DOHH2 (cell line): ENCODE measurements around the gene MGLL.

Source experiments
- H3F3A ChIP-seq: fragments of 200-600 bp; sonication (generic), shearing (Covaris generic); 2 replicates; pipeline ENCODE4 v1.6.0; 2016; ENCODE audit warnings: antibody characterized with exemption, mild to moderate bottlenecking; ENCODE audit not compliant: control insufficient read depth, insufficient read depth
- H3K27ac ChIP-seq: fragments of 200-600 bp; sonication (generic); 2 replicates; pipeline ENCODE4 v1.5.1; 2014; ENCODE audit warnings: low read depth, mild to moderate bottlenecking, low read length, moderate library complexity
- H3K27me3 ChIP-seq: fragments of 200-600 bp; sonication (generic); 2 replicates; pipeline ENCODE4 v1.6.1; 2014; ENCODE audit warnings: mild to moderate bottlenecking, low read length, mixed read lengths; ENCODE audit not compliant: control insufficient read depth
- H3K36me3 ChIP-seq: fragments of 200-600 bp; sonication (generic); 2 replicates; pipeline ENCODE4 v1.6.1; 2014; ENCODE audit warnings: mild to moderate bottlenecking, low read length, moderate library complexity, mixed read lengths; ENCODE audit not compliant: control insufficient read depth
- H3K4me1 ChIP-seq: fragments of 200-600 bp; sonication (generic); 2 replicates; pipeline ENCODE4 v1.6.1; 2014; ENCODE audit warnings: mild to moderate bottlenecking, low read length, mixed read lengths; ENCODE audit not compliant: control insufficient read depth
- H3K4me2 ChIP-seq: fragments of 200-600 bp; sonication (generic); 2 replicates; pipeline ENCODE4 v1.6.0; 2014; ENCODE audit warnings: mild to moderate bottlenecking, low read length, moderate library complexity
- H3K4me3 ChIP-seq: fragments of 200-600 bp; sonication (generic); 2 replicates; pipeline ENCODE4 v1.5.1; 2014; ENCODE audit warnings: mild to moderate bottlenecking, low read length, mixed read lengths
- H3K79me2 ChIP-seq: fragments of 200-600 bp; sonication (generic); 2 replicates; pipeline ENCODE4 v1.6.1; 2014; ENCODE audit warnings: mild to moderate bottlenecking, low read length, mixed read lengths; ENCODE audit not compliant: control insufficient read depth
- H3K9me2 ChIP-seq: fragments of 200-600 bp; sonication (generic); replicated peaks from 2 replicates; pipeline ENCODE4 v1.6.1; 2014; ENCODE audit warnings: mild to moderate bottlenecking, low read length, mixed read lengths; ENCODE audit not compliant: control insufficient read depth
- H3K9me3 ChIP-seq: fragments of 200-600 bp; sonication (generic); 2 replicates; pipeline ENCODE4 v1.6.1; 2014; ENCODE audit warnings: antibody characterized with exemption, low read length, mixed read lengths; ENCODE audit not compliant: control insufficient read depth, insufficient read depth
- H4K20me1 ChIP-seq: fragments of 200-600 bp; sonication (generic); 2 replicates; pipeline ENCODE4 v1.6.0; 2014; ENCODE audit warnings: low read depth, mild to moderate bottlenecking, antibody characterized with exemption, low read length, moderate library complexity; ENCODE audit not compliant: control insufficient read depth, insufficient read depth
- EZH2phosphoT487 ChIP-seq: fragments of 200-600 bp; sonication (generic); IDR thresholded peaks from 2 replicates; pipeline ENCODE4 v1.6.1; 2017; ENCODE audit warnings: borderline replicate concordance, mild to moderate bottlenecking, antibody characterized with exemption, low read length, moderate library complexity, mixed read lengths
- TF ChIP-seq, protein P1 (sequence below): fragments of 200-600 bp; sonication (generic); IDR thresholded peaks from one replicate; pipeline ENCODE4 v1.5.1; 2014; ENCODE audit warnings: antibody characterized with exemption, mild to moderate bottlenecking, low read depth, low read length; ENCODE audit not compliant: poor library complexity, severe bottlenecking

MGLL gene

DNA sequence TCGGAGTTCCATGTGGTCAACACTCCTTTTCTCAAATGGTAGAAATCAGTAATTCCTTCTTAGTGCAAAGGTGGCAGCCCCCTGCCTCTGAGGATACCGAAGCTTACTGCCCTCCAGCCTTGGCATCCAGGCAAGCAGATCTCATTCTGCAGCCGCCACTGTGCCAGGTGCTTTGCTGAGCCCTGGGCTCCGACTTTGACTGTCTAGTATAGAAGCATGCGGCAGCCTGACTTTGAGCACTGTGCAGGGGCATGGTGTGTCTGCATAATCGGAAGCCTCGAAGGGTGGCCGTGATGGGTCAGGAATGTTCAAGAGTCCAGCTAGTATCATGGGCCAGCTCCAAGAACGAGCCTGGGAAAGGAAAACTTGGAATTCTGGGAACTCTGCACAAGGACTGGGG lies 109.9 kb downstream of the MGLL start:
- Histone ChIP-seq H3K27ac (no peak overlapping the region), H4K20me1 (no peaks in the 10 kb centered on the region), H3F3A (no peaks in the 10 kb centered on the region), H3K4me2 (no peak overlapping the region), H3K9me2 (no peaks in the 10 kb centered on the region), H3K4me1 (no peaks in the 10 kb centered on the region), H3K79me2 (no peaks in the 10 kb centered on the region), H3K9me3 (no peaks in the 10 kb centered on the region), H3K27me3 (no peaks in the 10 kb centered on the region; the same call in 1 of the 2 replicates), H3K36me3 (no peaks in the 10 kb centered on the region), H3K4me3 (no peak overlapping the region)
- no peak for TF ChIP-seq EZH2phosphoT487

DNA sequence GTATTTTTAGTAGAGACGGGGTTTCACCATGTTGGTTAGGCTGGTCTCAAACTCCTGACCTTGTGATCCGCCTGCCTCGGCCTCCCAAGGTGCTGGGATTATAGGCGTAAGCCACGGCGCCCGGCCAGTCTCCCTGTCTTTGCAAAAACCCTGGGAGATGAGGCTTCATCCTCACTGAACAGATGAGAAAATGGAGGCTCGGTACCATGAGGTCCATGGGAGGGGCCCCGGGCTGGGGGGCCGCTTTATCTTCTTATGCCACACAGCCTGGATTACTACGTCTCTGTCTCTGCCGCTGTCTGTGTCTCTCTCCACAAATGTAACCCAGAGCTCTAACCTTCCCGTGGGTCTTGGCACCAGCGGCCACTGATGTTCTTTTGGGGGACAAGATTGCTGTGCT lies 110.4 kb downstream of the MGLL start:
- no peaks in the 10 kb centered on the region for H4K20me1 ChIP-seq
- H3K9me2 ChIP-seq, result no peaks in the 10 kb centered on the region
- no peak overlapping the region for H3K27ac ChIP-seq
- no peak overlapping the region for H3K4me3 ChIP-seq
- no peaks in the 10 kb centered on the region for H3K79me2 ChIP-seq
- no peaks in the 10 kb centered on the region for H3F3A ChIP-seq
- H3K4me2 ChIP-seq, result no peak overlapping the region
- no peaks in the 10 kb centered on the region for H3K36me3 ChIP-seq
- no peaks in the 10 kb centered on the region; the same call in 1 of the 2 replicates for H3K27me3 ChIP-seq
- H3K9me3 ChIP-seq, result no peaks in the 10 kb centered on the region
- TF ChIP-seq, protein P1, sequence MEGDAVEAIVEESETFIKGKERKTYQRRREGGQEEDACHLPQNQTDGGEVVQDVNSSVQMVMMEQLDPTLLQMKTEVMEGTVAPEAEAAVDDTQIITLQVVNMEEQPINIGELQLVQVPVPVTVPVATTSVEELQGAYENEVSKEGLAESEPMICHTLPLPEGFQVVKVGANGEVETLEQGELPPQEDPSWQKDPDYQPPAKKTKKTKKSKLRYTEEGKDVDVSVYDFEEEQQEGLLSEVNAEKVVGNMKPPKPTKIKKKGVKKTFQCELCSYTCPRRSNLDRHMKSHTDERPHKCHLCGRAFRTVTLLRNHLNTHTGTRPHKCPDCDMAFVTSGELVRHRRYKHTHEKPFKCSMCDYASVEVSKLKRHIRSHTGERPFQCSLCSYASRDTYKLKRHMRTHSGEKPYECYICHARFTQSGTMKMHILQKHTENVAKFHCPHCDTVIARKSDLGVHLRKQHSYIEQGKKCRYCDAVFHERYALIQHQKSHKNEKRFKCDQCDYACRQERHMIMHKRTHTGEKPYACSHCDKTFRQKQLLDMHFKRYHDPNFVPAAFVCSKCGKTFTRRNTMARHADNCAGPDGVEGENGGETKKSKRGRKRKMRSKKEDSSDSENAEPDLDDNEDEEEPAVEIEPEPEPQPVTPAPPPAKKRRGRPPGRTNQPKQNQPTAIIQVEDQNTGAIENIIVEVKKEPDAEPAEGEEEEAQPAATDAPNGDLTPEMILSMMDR, result no peak
- no peak for TF ChIP-seq EZH2phosphoT487
- no peaks in the 10 kb centered on the region for H3K4me1 ChIP-seq

DNA sequence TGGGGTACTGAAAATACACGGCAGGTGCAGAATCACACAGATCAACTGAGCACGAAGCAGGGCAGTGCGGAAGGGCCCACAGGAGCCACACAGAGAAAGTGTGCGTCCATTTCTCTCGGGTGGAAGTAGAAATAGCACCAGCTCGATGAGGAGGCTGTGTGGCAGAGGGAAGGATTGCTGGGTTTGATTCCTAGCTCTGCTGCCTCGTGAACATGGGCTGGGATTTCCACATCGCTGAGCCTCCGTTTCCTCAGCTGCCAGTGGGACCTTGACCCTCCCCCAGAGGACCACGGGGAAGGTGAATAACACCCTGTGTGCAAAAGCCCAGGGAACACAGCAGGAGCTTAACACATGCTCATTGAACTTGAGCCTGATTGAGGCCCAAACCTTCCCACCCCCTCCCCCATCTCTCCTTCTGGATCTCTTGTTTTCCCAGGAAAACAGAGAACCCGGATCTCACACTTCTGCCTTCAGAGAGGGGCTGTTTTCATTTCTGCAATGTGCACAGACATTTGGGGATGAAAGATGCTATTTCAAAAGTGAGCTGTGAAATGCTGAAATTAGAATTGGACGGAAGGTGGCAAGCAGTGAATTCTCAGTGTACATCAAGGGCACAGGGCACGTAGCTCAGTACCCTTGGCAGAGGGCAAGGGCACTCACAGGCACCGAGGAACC lies 111.2 kb downstream of the MGLL start:
- TF ChIP-seq EZH2phosphoT487, result no peak
- TF ChIP-seq, protein P1, result no peak
- H3K4me3 ChIP-seq, result no peak overlapping the region
- H3K27ac ChIP-seq, result no peak overlapping the region
- no peaks in the 10 kb centered on the region for H3K9me2 ChIP-seq
- no peaks in the 10 kb centered on the region for H3K4me1 ChIP-seq
- no peak overlapping the region for H3K4me2 ChIP-seq
- H3K9me3 ChIP-seq, result no peaks in the 10 kb centered on the region
- no peaks in the 10 kb centered on the region for H4K20me1 ChIP-seq
- H3K27me3 ChIP-seq, result no peaks in the 10 kb centered on the region; the same call in 1 of the 2 replicates
- no peaks in the 10 kb centered on the region for H3F3A ChIP-seq
- no peaks in the 10 kb centered on the region for H3K79me2 ChIP-seq
- H3K36me3 ChIP-seq, result no peaks in the 10 kb centered on the region

DNA sequence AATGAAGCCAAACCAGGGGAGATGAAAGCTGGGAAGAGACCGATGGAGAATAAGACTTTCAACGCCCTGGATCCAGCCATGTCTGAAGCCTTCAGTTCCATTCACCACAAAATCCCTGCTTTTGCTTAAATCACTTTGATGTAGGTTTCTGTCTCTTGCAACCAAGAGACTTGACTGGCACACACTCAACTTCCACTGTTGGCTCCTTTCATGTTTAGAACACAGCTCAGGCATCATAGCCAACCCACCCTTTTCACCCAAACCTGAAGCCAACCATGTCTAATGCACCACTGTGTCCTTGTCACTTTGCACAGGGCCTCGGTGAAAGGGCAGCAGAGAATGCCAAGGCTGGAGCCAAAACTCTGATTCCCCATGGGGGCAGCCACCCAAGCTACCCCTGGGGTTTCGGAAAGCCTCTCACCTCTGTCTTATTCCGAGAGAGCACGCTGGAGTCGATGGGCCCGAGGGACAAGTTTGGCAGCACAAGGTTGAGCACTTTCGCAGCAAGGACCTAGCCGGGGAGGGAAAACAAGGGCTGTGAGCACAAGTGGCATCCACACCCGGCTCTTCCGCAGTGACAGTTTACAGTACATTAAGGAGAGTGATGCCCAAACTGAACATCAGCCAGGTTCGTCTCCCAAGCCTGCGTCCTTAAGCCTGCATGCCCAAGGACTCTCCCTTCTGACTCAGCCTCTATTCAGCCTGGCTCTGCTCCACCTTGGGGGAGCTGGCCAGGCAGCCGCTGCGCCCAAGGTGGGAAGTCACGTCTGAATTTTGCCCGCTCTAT lies 112.0 kb downstream of the MGLL start:
- Histone ChIP-seq H3F3A (no peaks in the 10 kb centered on the region), H3K27ac (no peak overlapping the region), H3K4me3 (no peak overlapping the region), H3K79me2 (no peaks in the 10 kb centered on the region), H3K4me1 (no peaks in the 10 kb centered on the region), H4K20me1 (no peaks in the 10 kb centered on the region), H3K36me3 (no peaks in the 10 kb centered on the region), H3K9me3 (no peaks in the 10 kb centered on the region), H3K27me3 (no peaks in the 10 kb centered on the region), H3K4me2 (no peak overlapping the region), H3K9me2 (no peaks in the 10 kb centered on the region)
- TF ChIP-seq, protein P1, result no peak
